ENCODE measurements around the gene FHIT. TPM values are rescaled to one million over a fixed set of nuclear protein-coding genes. Genes with fewer than 3 reads are reported as not detected.

Gene FHIT
- total RNA-seq, 1 donor from 2014 or later = 11.7 TPM

GRCh38 chr3:59949311-59949710 is 1301.9 kb downstream of the FHIT start:
- Mint-ChIP-seq H3K36me3 (peaks cover 4% of the 10 kb centered on the region), H3K27ac (no peak overlapping the region)

GRCh38 chr3:59946401-59946800 is 1304.9 kb downstream of the FHIT start:
- DNase-seq (ENCODE audit: extremely low spot score, unreplicated experiment) = no peak
- Mint-ChIP-seq H3K36me3 (no peaks in the 10 kb centered on the region), H3K27ac (no peak overlapping the region), H3K4me3 (no peak overlapping the region), H3K4me1 (ENCODE audit: unreplicated experiment) (no peaks in the 10 kb centered on the region), H3K27me3 (peaks cover 33% of the 10 kb centered on the region), H3K9me3 (peaks cover 8% of the 10 kb centered on the region)
- TF ChIP-seq CTCF (conservative IDR thresholded peaks at IDR 0.05) = no peak

More at GRCh38 chr3:59949311-59949710, 1301.9 kb downstream of the FHIT start:
- H3K4me1 Mint-ChIP-seq (ENCODE audit: unreplicated experiment) = no peaks in the 10 kb centered on the region
- peaks cover 12% of the 10 kb centered on the region for H3K9me3 Mint-ChIP-seq
- peaks cover 41% of the 10 kb centered on the region for H3K27me3 Mint-ChIP-seq
- DNase-seq (ENCODE audit: extremely low spot score, unreplicated experiment) = no peak
- TF ChIP-seq CTCF (conservative IDR thresholded peaks at IDR 0.05) = no peak
- no peak overlapping the region for H3K4me3 Mint-ChIP-seq

GRCh38 chr3:59940718-59941117 is 1310.5 kb downstream of the FHIT start:
- peaks cover 35% of the 10 kb centered on the region for H3K27me3 Mint-ChIP-seq

GRCh38 chr3:59939826-59940426 is 1311.3 kb downstream of the FHIT start:
- TF ChIP-seq CTCF (conservative IDR thresholded peaks at IDR 0.05) = no peak
- H3K4me3 Mint-ChIP-seq = no peak overlapping the region
- no peaks in the 10 kb centered on the region for H3K9me3 Mint-ChIP-seq
- no peaks in the 10 kb centered on the region for H3K4me1 Mint-ChIP-seq (ENCODE audit: unreplicated experiment)
- H3K36me3 Mint-ChIP-seq = no peaks in the 10 kb centered on the region
- no peak overlapping the region for H3K27ac Mint-ChIP-seq
- no peak for DNase-seq (ENCODE audit: extremely low spot score, unreplicated experiment)
- H3K27me3 Mint-ChIP-seq = peaks cover 41% of the 10 kb centered on the region

More at GRCh38 chr3:59940718-59941117, 1310.5 kb downstream of the FHIT start:
- Mint-ChIP-seq H3K36me3 (no peaks in the 10 kb centered on the region), H3K27ac (no peak overlapping the region), H3K4me3 (no peak overlapping the region), H3K9me3 (no peaks in the 10 kb centered on the region), H3K4me1 (ENCODE audit: unreplicated experiment) (no peaks in the 10 kb centered on the region)
- no peak for TF ChIP-seq CTCF (conservative IDR thresholded peaks at IDR 0.05)
- DNase-seq (ENCODE audit: extremely low spot score, unreplicated experiment) = no peak

- no peaks in the 10 kb centered on the region for H3K4me1 Mint-ChIP-seq (ENCODE audit: unreplicated experiment)
- no peak overlapping the region for H3K4me3 Mint-ChIP-seq
- no peak for DNase-seq (ENCODE audit: extremely low spot score, unreplicated experiment)
- TF ChIP-seq CTCF (conservative IDR thresholded peaks at IDR 0.05) = no peak
- peaks cover 47% of the 10 kb centered on the region for H3K27me3 Mint-ChIP-seq
- no peaks in the 10 kb centered on the region for H3K9me3 Mint-ChIP-seq
- no peaks in the 10 kb centered on the region for H3K36me3 Mint-ChIP-seq
- H3K27ac Mint-ChIP-seq = no peak overlapping the region
Measured at GRCh38 chr3:59938828-59939227, 1312.4 kb downstream of the FHIT start.
